Measurements from ENCODE around the gene DDAH2.

The DDAH2 gene

DNA sequence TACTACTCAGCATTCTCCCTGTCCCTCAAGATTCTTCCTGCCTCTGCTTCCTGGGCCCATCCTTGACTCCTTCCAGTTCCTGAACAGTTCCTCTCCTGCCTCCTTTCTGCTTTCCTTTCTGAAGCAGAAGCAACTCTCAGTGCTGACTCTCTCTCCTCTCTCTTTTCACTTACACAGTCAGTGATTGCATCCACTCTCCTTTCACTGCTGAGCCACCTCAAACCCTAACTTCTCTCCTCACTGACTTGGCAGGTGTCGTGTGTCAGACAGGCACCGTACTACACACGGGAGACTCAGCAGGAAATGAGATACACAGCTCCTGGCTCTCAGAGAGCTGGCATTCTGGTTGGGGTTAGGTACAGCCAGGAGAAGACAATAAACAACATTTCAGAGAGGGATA lies 31.5 kb downstream of the DDAH2 start:
- POLR2A ChIA-PET = interaction anchor here (0.9 kb wide), 1 partner anchor 33 kb away, joined by 3 read pairs; the partner anchor contains the start of gene GPANK1
- CTCF ChIA-PET = interaction anchor here (0.8 to 2.1 kb wide), 2 partner anchors 8 to 192 kb away, joined by 3 to 7 read pairs; no protein-coding TSS in a partner anchor
- DNase-seq (ENCODE audit: extremely low spot score) = no peak
- TF ChIP-seq, protein P1, sequence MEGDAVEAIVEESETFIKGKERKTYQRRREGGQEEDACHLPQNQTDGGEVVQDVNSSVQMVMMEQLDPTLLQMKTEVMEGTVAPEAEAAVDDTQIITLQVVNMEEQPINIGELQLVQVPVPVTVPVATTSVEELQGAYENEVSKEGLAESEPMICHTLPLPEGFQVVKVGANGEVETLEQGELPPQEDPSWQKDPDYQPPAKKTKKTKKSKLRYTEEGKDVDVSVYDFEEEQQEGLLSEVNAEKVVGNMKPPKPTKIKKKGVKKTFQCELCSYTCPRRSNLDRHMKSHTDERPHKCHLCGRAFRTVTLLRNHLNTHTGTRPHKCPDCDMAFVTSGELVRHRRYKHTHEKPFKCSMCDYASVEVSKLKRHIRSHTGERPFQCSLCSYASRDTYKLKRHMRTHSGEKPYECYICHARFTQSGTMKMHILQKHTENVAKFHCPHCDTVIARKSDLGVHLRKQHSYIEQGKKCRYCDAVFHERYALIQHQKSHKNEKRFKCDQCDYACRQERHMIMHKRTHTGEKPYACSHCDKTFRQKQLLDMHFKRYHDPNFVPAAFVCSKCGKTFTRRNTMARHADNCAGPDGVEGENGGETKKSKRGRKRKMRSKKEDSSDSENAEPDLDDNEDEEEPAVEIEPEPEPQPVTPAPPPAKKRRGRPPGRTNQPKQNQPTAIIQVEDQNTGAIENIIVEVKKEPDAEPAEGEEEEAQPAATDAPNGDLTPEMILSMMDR (IDR thresholded peaks at IDR 0.05; ENCODE audit: control extremely low read depth, extremely low read depth, low read depth, missing control alignments) = no peak

DNA sequence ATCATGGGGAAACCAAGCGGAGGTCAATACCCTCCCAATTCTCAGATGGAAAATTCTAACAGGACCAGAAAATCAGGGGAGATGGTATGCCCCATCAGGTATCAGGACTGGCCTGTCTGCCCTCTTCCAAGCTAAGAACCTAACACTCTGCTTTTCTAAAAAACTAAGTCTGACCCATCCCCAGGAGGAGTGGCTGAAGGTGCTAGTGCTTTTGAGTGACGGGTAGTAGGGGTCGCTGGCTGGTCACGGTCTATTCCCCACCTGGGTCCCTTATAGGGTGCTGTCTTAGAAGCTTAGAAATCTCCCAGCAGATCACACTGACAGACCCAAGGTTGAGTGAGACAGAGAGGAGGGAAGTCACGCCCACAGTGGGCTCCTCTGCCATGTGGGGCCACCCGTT lies 35.6 kb downstream of the DDAH2 start:
- no peak for DNase-seq (ENCODE audit: extremely low spot score)
- CTCF ChIA-PET = interaction anchor here (0.8 to 6.1 kb wide), 7 partner anchors 9 to 76 kb away, joined by 3 to 26 read pairs (median 6); partner anchors contain the start of genes ABHD16A, DDAH2, GPANK1 and LY6G5C
- POLR2A ChIA-PET = interaction anchor here (0.6 to 0.7 kb wide), 3 partner anchors 20 to 183 kb away, joined by 3 to 5 read pairs (median 4); no protein-coding TSS in a partner anchor
- TF ChIP-seq, protein P1 (IDR thresholded peaks at IDR 0.05; ENCODE audit: control extremely low read depth, extremely low read depth, low read depth, missing control alignments) = no peak

DNA sequence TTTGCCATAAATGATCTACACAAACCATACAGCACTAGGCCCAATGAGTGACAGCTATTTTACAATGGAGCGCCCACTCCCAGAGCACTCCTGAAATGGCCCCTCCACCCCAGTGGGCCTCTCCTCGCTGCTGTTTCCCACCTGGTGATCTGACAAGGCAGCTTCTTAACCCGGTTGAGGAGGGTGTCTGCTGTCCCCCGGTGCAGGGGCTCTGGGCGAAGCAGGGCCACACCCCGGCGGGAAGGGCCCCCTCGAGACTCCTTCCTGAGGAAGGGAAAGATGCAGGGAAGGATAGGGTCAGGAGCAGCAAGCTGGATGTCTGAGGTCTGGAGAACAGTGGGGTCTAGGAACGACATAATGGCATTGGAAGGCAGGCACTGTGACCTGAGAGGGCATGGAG lies 36.2 kb downstream of the DDAH2 start:
- POLR2A ChIA-PET = interaction anchor here (0.6 kb wide), 1 partner anchor 45 kb away, joined by 3 read pairs; no protein-coding TSS in a partner anchor
- CTCF ChIA-PET = interaction anchor here (1.0 to 6.1 kb wide), 8 partner anchors 9 to 103 kb away, joined by 3 to 26 read pairs (median 6); partner anchors contain the start of genes ABHD16A, DDAH2, GPANK1 and LY6G5C
- TF ChIP-seq, protein P1 (IDR thresholded peaks at IDR 0.05; ENCODE audit: control extremely low read depth, extremely low read depth, low read depth, missing control alignments) = no peak
- DNase-seq (ENCODE audit: extremely low spot score) = no peak

DNA sequence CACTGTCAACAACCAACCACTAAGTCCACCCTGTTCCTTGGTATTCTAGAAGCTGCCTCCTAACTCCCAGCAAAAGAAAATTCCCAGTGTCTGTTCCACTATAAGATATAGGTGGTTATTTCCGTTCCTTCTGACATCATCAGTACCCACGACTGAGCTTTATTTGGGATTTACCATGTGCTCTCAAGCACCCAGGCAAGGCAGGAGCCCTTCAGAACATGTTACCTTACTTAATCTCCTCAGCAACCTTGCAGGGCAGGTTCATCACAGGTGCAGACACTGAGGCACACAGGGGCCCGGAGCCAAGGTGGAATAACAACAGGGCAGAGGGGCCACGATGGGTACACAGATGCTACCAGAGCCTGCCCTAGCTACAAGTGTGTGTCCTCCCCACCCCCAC lies 36.7 kb downstream of the DDAH2 start:
- TF ChIP-seq, protein P1 (IDR thresholded peaks at IDR 0.05; ENCODE audit: control extremely low read depth, extremely low read depth, low read depth, missing control alignments) = no peak
- no peak for DNase-seq (ENCODE audit: extremely low spot score)
- CTCF ChIA-PET = interaction anchor here (1.0 to 6.1 kb wide), 5 partner anchors 10 to 104 kb away, joined by 3 to 26 read pairs (median 5); partner anchors contain the start of genes ABHD16A, LY6G5C and VARS1
- POLR2A ChIA-PET = interaction anchor here (0.5 to 1.3 kb wide), 3 partner anchors 46 to 218 kb away, joined by 3 read pairs; partner anchors contain the start of gene HSPA1B

DNA sequence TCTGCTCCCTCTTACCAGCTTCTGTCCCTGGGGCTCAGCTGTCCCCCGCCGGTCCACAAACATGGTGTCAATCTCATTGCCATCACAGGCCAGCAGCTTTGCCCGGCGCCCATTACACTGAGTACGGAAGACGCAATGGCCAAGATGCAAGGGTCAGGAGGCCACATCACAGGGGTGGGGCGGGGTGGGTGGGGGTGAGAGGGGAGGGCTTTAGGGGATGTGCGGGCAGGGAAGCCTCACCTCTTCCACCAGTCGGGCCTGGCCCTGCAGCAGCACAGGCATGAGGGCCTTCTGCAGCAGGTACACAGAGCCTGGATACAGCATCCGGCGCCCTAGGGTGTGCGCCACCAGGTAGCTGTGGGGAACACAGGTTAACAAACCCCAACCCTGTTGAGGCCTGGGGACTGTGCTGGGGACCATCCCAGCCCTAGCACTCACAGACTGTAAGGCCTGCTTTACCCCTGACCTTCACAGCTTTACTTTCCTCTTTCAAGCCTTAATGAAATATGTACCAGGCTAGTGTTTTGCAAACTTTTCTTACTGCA lies 37.5 kb downstream of the DDAH2 start:
- POLR2A ChIA-PET = interaction anchor here (0.5 to 1.3 kb wide), 2 partner anchors 136 to 219 kb away, joined by 3 read pairs; partner anchors contain the start of gene HSPA1B
- DNase-seq (ENCODE audit: extremely low spot score) = no peak
- CTCF ChIA-PET = interaction anchor here (1.0 to 6.1 kb wide), 5 partner anchors 11 to 104 kb away, joined by 3 to 26 read pairs (median 11); partner anchors contain the start of genes LY6G5C, LY6G6D and VARS1
- TF ChIP-seq, protein P1 (IDR thresholded peaks at IDR 0.05; ENCODE audit: control extremely low read depth, extremely low read depth, low read depth, missing control alignments) = no peak

DNA sequence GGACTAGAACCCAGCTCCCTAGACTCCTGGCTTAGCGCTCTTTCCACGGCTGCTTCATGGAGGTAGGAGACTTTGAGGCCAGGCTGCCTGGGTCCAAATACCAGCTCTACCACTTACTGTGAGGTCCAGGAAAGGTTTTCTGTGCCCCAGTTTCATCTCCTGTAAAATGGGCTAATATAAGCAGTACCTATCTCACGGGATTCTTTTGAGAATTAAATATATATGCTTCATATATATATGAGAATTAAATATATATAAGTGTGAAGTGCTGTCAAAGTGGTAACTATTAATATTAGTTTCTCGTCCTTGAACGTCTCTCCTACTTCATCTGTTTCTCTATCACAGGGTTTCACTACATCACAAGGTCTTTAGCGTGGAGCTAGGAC lies 38.0 kb downstream of the DDAH2 start:
- TF ChIP-seq, protein P1 (IDR thresholded peaks at IDR 0.05; ENCODE audit: control extremely low read depth, extremely low read depth, low read depth, missing control alignments) = no peak
- ChIA-PET POLR2A (no interaction called here), CTCF (interaction anchor here (1.5 to 6.1 kb wide), 5 partner anchors 7 to 79 kb away, joined by 3 to 26 read pairs (median 11); partner anchors contain the start of genes LY6G5C and LY6G6D)
- DNase-seq (ENCODE audit: extremely low spot score) = no peak
